Aorta (tissue), 5 donors: ENCODE results near the gene BTBD9. TPM values are rescaled to one million over a fixed set of nuclear protein-coding genes. Genes with fewer than 3 reads are reported as not detected.

ENCODE experiments used
- ATAC-seq: fragments of 200-7000 bp; cut with Tn5 transposase; one replicate; pipeline ENCODE4 v1.9.1; 2022; ENCODE audit warnings: moderate library complexity; ENCODE audit not compliant: low FRiP score
- DNase-seq, 2 donors: peaks; one replicate each; pipeline ENCODE4 v3.0.0-alpha.2; 2020
- H3K27ac ChIP-seq, 2 donors: one replicate each; pipeline ENCODE4 v1.5.1; 2013; ENCODE audit warnings: low read length in 2 of 2, mild to moderate bottlenecking in 2 of 2, moderate library complexity in 2 of 2, control low read depth in 1 of 2, inconsistent platforms in 1 of 2, low read depth in 1 of 2
- H3K27me3 ChIP-seq, 2 donors: one replicate each; pipeline ENCODE4 v1.6.1; 2013; ENCODE audit warnings: control low read depth in 1 of 2, low read length in 1 of 2, mild to moderate bottlenecking in 1 of 2, moderate library complexity in 1 of 2; ENCODE audit not compliant: insufficient read depth in 2 of 2, control insufficient read depth in 1 of 2
- H3K36me3 ChIP-seq, 2 donors: one replicate each; pipeline ENCODE4 v1.6.1; 2013; ENCODE audit warnings: control low read depth in 1 of 2, low read length in 1 of 2, mild to moderate bottlenecking in 1 of 2; ENCODE audit not compliant: insufficient read depth in 2 of 2, control insufficient read depth in 1 of 2
- H3K4me1 ChIP-seq, 2 donors: one replicate each; pipeline ENCODE4 v1.6.1; 2013; ENCODE audit warnings: low read length in 2 of 2, control low read depth in 1 of 2, mild to moderate bottlenecking in 1 of 2, moderate library complexity in 1 of 2; ENCODE audit not compliant: insufficient read depth in 2 of 2, control insufficient read depth in 1 of 2
- H3K4me3 ChIP-seq, 2 donors: one replicate each; pipeline ENCODE4 v1.5.1; 2013; ENCODE audit warnings: low read length in 2 of 2, control low read depth in 1 of 2, mild to moderate bottlenecking in 1 of 2
- H3K9me3 ChIP-seq: one replicate; pipeline ENCODE4 v1.6.1; 2013; ENCODE audit warnings: mild to moderate bottlenecking, low read length; ENCODE audit not compliant: control insufficient read depth
- WGBS, 2 donors: extraction: QIAGEN DNeasy Blood & Tissue Kit; methylation state at CpG; one replicate each; pipeline ENCODE4 v1.1.7; 2013; 5-methylcytosine and 5-hydroxymethylcytosine counted together
- intact Hi-C, 2 donors: fragments of 100-400 bp; cut with DNase I; formaldehyde crosslinking; loops; one replicate each; pipeline versions ENCODE4 v1.14.2 to v1.15.0; 2022
- polyA plus RNA-seq, 2 donors: library from polyadenylated mRNA; stranded (reverse); fragments of 200-250 nt; gene quantifications; one replicate each; pipeline ENCODE4 v1.2.3, GENCODE V29; 2013
- total RNA-seq, 2 donors: library from RNA; stranded (reverse); fragmentation: NEBNext Ultra II Directional; extraction: Animal tissue kit (Norgen Biotek cat#: 25700); gene quantifications; one replicate each; pipeline ENCODE4 v1.2.1, GENCODE V29; 2021
- donor health status: healthy with polysubstance abuse.
- donor health status: Bipolar disorder and iron deficiency.
- donor health status: DM: no; HTN: no; CAD: no.
- donor health status: DM: no; HTN: no; CAD: no.
- donor health status: DM: yes; HTN: yes; CAD: no.

The BTBD9 gene
- total and polyA plus RNA-seq, 4 donors = 1.5 to 23.6 (median 12.4) TPM

DNA sequence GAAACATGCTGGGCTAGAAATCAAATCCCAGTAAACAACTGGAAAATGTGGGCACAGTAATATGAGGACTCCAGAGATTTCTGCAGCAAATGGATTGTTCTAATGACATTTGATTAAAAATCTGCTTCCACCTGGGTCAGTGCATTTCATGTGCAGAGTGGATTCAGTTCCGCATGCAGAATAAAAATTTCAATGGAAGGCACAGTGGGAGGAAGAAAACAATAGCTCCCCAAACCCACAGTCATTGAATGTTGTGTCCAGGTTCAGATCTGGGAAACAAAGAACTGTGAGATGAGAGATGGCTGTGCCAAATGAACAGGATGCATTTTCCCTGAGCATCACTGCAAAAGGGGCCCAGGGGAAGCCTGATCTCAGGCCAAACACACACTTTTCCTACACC is 403.1 kb downstream of the BTBD9 start:
- H3K9me3 ChIP-seq = no peaks in the 10 kb centered on the region
- intact Hi-C loops = no loop called here
- WGBS, 2 donors = 99 to 100% methylated on average over 1 of the region's 1 CpG

DNA sequence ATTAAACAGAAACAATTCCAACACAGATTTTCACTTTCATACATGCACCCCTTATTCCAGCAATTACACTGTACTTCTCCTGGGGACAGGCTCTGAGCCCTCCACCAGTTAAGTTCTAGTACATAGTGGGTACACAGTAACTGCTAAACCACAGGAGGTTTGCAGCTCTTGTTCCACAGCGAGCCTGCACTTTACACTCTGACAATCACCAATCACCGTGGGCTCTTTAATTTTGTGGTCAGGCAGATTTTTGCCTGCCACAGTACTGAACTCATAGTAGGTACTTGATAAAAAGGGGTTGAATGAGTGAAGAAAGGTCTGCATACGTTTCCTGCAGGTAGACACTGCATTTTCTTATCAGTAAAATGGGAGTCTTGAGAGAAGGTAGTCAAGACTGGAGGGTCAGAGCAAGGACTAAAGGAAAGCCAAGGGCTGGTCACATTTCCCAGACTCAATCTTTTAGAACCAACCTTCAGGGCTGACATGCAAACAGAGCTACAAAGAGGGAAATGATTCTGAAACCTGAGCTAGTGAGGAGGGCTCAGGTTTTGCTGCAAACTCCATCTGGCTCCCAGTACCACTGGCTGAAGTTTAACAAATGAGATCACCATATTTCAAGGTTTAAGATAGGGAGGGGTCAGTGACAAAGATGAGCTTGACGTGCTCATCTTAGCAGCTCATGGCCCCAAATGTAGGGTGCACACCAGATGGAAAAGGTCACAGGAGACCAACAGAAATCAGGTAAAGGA is 404.6 kb downstream of the BTBD9 start:
- WGBS, 2 donors = 85 to 87% methylated on average over 4 of the region's 4 CpGs
- H3K9me3 ChIP-seq = no peaks in the 10 kb centered on the region
- no peak overlapping the region for H3K27ac ChIP-seq
- peaks cover 2 to 3% of the 10 kb centered on the region in 2 donors for H3K4me1 ChIP-seq
- intact Hi-C loops = no loop called here
- H3K27me3 ChIP-seq = no peaks in the 10 kb centered on the region
- no peak for ATAC-seq
- no peak for DNase-seq
- no peak overlapping the region for H3K4me3 ChIP-seq
- no peaks in the 10 kb centered on the region for H3K36me3 ChIP-seq

More for the DNA sequence above, 403.1 kb downstream of the BTBD9 start:
- Histone ChIP-seq H3K4me1 (peaks cover 3 to 4% of the 10 kb centered on the region in 2 donors), H3K27ac (no peak overlapping the region), H3K4me3 (no peak overlapping the region), H3K36me3 (no peaks in the 10 kb centered on the region), H3K27me3 (no peaks in the 10 kb centered on the region)
- DNase-seq (no peak), ATAC-seq (no peak)

DNA sequence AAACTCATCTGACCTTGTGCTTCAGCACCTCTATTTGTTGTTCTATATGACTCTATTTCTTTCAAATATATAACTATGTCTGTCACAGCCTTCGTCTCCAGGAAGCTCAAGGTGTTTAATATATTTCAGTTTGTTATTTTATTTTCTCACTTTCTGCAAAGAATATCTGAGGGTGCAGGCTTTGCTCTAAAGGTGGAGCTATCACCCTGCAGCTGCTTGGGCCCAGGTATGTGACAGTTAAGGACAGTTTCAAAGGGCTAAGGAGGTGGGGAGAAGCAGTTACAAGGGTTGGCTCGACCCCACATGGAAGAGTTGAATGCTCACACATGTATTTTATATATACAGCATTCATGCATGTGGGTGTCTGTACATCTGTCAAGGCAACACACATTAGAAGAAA is 405.6 kb downstream of the BTBD9 start:
- DNase-seq = no peak

DNA sequence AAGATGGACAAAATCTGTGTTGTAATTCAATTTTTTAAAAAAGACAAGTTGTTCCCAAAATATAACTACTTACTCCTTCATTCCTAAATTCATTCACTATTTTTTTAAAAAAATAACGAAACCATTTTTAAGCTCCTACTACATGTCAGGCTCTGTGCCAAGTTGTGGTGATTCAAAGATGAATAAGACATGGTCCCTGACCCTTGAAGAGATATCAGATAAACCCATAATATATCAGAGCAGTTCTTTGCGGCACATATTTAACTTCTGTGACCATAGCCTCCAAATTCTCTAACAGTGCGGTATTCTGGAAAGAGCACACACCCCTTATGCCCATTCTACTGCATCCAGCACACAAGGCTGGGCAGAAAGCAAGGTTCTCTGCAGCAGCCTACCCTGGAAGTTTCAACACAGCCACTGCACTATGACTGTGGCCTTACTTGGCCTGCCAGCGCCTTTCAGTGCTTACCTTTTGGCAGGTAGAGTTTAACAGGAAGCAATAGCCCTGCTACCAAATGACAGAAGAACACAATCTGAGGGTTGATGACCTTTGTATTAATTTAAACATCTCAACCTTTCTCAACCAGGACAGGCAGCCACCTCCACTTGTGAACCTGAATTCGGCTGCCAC is 406.5 kb downstream of the BTBD9 start:
- no peak for DNase-seq
- 83% methylated on average over 5 of the region's 5 CpGs for WGBS, 2 donors

More for the DNA sequence above, 405.6 kb downstream of the BTBD9 start:
- H3K4me3 ChIP-seq = no peak overlapping the region
- 62 to 73% methylated on average over 2 of the region's 2 CpGs for WGBS, 2 donors
- intact Hi-C loops = no loop called here
- no peaks in the 10 kb centered on the region for H3K27me3 ChIP-seq
- H3K9me3 ChIP-seq = no peaks in the 10 kb centered on the region
- no peak overlapping the region for H3K27ac ChIP-seq
- H3K36me3 ChIP-seq = no peaks in the 10 kb centered on the region
- H3K4me1 ChIP-seq = no peaks in the 10 kb centered on the region
- no peak for ATAC-seq

DNA sequence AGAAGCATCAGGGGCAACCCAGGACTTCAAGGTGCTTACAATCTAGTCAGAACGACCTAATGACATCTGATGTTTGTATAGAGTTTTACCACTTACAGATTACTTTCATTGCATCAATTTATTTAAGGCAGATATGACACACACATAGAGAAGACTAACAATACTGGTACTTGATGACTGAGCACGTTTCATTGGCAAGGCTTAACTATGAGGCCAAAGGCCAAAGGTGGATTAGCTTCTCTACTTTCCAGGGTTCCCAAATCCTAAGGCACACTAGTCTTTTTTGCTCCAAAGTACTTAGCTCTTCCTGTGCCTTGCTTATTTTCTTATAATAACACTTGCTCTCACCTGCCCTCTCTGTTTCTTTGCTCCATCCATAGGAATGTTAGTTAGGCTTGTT is 414.0 kb downstream of the BTBD9 start:
- Histone ChIP-seq H3K36me3 (no peaks in the 10 kb centered on the region), H3K4me1 (peaks cover 0 to 3% of the 10 kb centered on the region in 2 donors), H3K27ac (no peak overlapping the region), H3K27me3 (no peaks in the 10 kb centered on the region), H3K9me3 (no peaks in the 10 kb centered on the region), H3K4me3 (no peak overlapping the region)
- intact Hi-C loops = no loop called here
- ATAC-seq (no peak), DNase-seq (no peak)
- 33 to 34% methylated on average over 2 of the region's 2 CpGs for WGBS, 2 donors

More for the DNA sequence above, 406.5 kb downstream of the BTBD9 start:
- Histone ChIP-seq H3K9me3 (no peaks in the 10 kb centered on the region), H3K4me3 (no peak overlapping the region), H3K27me3 (no peaks in the 10 kb centered on the region), H3K4me1 (no peaks in the 10 kb centered on the region), H3K27ac (no peak overlapping the region), H3K36me3 (no peaks in the 10 kb centered on the region)
- intact Hi-C loops = no loop called here
- no peak for ATAC-seq

DNA sequence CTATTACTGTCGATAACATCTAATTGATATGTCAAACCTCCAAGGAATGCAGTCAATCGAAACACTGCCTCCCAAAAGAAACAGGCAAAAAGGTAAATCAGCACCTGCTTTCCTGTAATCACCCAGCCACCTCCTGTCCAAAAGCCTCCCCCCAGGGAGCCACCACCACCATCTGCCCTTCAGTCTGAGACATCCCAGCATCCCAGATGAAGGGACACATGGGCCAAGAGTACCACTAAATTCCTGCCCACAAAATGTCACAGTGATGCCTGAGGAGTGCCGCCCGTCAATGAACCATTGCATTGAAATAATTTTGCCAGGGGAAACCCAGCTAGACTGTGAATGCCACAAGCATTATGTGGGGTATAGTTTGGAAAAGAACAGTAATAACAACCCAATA is 418.5 kb downstream of the BTBD9 start:
- Histone ChIP-seq H3K27me3 (no peaks in the 10 kb centered on the region), H3K4me1 (peaks cover 0 to 3% of the 10 kb centered on the region in 2 donors), H3K9me3 (no peaks in the 10 kb centered on the region), H3K27ac (no peak overlapping the region), H3K36me3 (no peaks in the 10 kb centered on the region), H3K4me3 (no peak overlapping the region)
- ATAC-seq = no peak
- WGBS, 2 donors = 94 to 96% methylated on average over 4 of the region's 4 CpGs
- intact Hi-C loops = no loop called here
- DNase-seq = no peak

DNA sequence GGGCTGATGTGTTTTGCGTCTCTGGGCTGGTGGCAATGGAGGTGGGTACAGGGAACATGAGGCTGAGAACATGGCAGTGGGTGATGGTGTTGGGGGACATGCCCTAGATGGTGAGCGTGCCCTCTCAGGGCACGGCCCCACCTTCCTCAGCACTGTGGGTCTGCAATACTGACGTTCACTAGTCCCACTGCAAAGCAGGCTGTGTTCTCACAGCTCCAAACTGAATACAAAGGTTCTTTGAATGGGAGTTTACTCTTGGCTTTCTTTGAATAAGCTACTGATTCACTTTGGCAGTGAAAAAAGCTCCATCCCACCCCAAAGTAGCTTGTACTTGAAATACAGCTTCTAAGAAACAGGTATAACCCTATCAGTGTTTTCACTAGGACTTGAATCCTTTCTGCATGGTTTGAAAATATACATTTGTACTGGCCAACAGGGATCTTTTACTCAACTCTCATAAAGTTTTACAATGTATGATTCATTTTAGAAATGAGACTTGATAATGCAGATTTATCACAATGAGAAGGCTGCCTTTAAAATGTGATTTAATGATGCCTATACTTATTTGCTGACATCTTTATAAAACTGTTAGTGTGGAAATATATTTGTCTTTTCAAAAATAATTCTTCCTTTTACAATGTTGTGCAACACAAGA is 419.5 kb downstream of the BTBD9 start:
- no peak for ATAC-seq
- Histone ChIP-seq H3K27me3 (no peaks in the 10 kb centered on the region), H3K4me3 (no peak overlapping the region), H3K9me3 (no peaks in the 10 kb centered on the region), H3K27ac (no peak overlapping the region), H3K36me3 (no peaks in the 10 kb centered on the region), H3K4me1 (peaks cover 0 to 3% of the 10 kb centered on the region in 2 donors)
- intact Hi-C loops = no loop called here
- WGBS, 2 donors = 94 to 97% methylated on average over 4 of the region's 4 CpGs
- DNase-seq = no peak

DNA sequence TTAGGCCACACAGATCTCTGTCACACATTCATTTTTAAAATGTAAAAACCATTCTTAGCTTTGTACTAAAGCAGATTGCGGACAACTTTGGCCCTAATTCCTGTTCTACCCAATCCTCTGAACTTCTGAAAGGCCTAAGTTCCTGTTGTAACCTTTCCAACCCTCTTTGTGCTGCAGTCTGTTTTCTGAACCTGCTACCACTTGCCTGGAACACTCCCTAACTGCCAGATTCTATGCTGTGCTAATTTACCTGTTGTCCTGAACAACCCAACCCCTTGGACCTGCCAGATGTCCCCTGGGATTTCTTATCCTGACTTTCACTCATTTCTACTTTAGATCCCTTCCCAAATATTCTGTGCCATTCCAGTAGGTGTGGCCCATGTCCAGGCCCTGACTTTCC is 421.5 kb downstream of the BTBD9 start:
- Histone ChIP-seq H3K36me3 (no peaks in the 10 kb centered on the region), H3K9me3 (no peaks in the 10 kb centered on the region), H3K27me3 (no peaks in the 10 kb centered on the region), H3K4me3 (no peak overlapping the region), H3K4me1 (no peaks in the 10 kb centered on the region), H3K27ac (no peak overlapping the region)
- intact Hi-C loops = no loop called here
- 91 to 94% methylated on average over 1 of the region's 1 CpG for WGBS, 2 donors
- ATAC-seq (no peak), DNase-seq (no peak)
